Right atrium auricular region (tissue), 2 donors: ENCODE measurements around the gene KCNAB1. TPM values are rescaled to one million over a fixed set of nuclear protein-coding genes. Genes with fewer than 3 reads are reported as not detected.

ENCODE experiments used
- DNase-seq: peaks from one replicate; pipeline ENCODE4 v3.0.0-alpha.2; 2019; ENCODE audit warnings: low spot score
- H3K27ac ChIP-seq, 2 donors: fragments of 200-600 bp; sonication (generic); 1 replicate in 1 of 2; 2 replicates in 1 of 2; pipeline ENCODE4 v1.5.1; 2016 to 2019
- H3K27me3 ChIP-seq, 2 donors: fragments of 200-600 bp; sonication (generic); one replicate each; pipeline versions ENCODE4 v1.5.1 to v1.6.0; 2017 to 2019
- H3K36me3 ChIP-seq: fragments of 200-600 bp; sonication (generic); one replicate; pipeline ENCODE4 v1.5.1; 2016
- H3K4me1 ChIP-seq, 2 donors: fragments of 200-600 bp; sonication (generic); one replicate each; pipeline versions ENCODE4 v1.5.1 to v1.6.0; 2017 to 2019
- H3K4me3 ChIP-seq, 2 donors: fragments of 200-600 bp; sonication (generic); 1 replicate in 1 of 2; 2 replicates in 1 of 2; pipeline ENCODE4 v1.5.1; 2017 to 2019; ENCODE audit warnings: mild to moderate bottlenecking in 1 of 2, moderate library complexity in 1 of 2
- H3K9me3 ChIP-seq, 2 donors: fragments of 200-600 bp; sonication (generic); one replicate each; pipeline ENCODE4 v1.5.1; 2019
- CTCF ChIP-seq, 2 donors: fragments of 200-600 bp; sonication (generic); IDR thresholded peaks; one replicate each; pipeline ENCODE4 v1.5.1; 2019; ENCODE audit warnings: antibody characterized with exemption in 2 of 2
- total RNA-seq, 2 donors: library from RNA; depleted of rRNA; stranded (reverse); fragments of >200 nt; gene quantifications; one replicate each; pipeline ENCODE4 v1.1.0, GENCODE V29; 2016

KCNAB1 gene
- total RNA-seq, 2 donors from 2014 or later, result 2.0 to 3.2 TPM

GRCh38 chr3:156300929-156301840 is 180.8 kb downstream of the KCNAB1 start:
- H3K4me3 ChIP-seq, result peak overlapping the region in 1 of 2 donors; percentile 5
- no peak overlapping the region for H3K27ac ChIP-seq
- TF ChIP-seq CTCF (IDR thresholded peaks at IDR 0.05), result no peak
- no peaks in the 10 kb centered on the region for H3K9me3 ChIP-seq
- no peaks in the 10 kb centered on the region for H3K27me3 ChIP-seq
- DNase-seq, result no peak
- H3K4me1 ChIP-seq, result peaks cover 0 to 16% of the 10 kb centered on the region in 2 donors
- H3K36me3 ChIP-seq, result no peaks in the 10 kb centered on the region

- Histone ChIP-seq H3K4me1 (peaks cover 0 to 16% of the 10 kb centered on the region in 2 donors), H3K27ac (no peak overlapping the region)
- TF ChIP-seq CTCF (IDR thresholded peaks at IDR 0.05), result no peak
Observed at GRCh38 chr3:156303001-156303707, 182.8 kb downstream of the KCNAB1 start.

GRCh38 chr3:156304406-156304805 is 184.0 kb downstream of the KCNAB1 start:
- H3K27ac ChIP-seq, result no peak overlapping the region
- no peaks in the 10 kb centered on the region for H3K27me3 ChIP-seq
- H3K36me3 ChIP-seq, result no peaks in the 10 kb centered on the region
- no peak for TF ChIP-seq CTCF (IDR thresholded peaks at IDR 0.05)
- H3K4me1 ChIP-seq, result peaks cover 0 to 12% of the 10 kb centered on the region in 2 donors
- no peaks in the 10 kb centered on the region for H3K9me3 ChIP-seq
- no peak overlapping the region for H3K4me3 ChIP-seq
- DNase-seq, result no peak

More at GRCh38 chr3:156303001-156303707, 182.8 kb downstream of the KCNAB1 start:
- H3K27me3 ChIP-seq, result no peaks in the 10 kb centered on the region
- H3K4me3 ChIP-seq, result no peak overlapping the region
- DNase-seq, result no peak
- no peaks in the 10 kb centered on the region for H3K36me3 ChIP-seq
- no peaks in the 10 kb centered on the region for H3K9me3 ChIP-seq

- no peak overlapping the region for H3K27ac ChIP-seq
Observed at GRCh38 chr3:156305672-156306071, 185.3 kb downstream of the KCNAB1 start.

GRCh38 chr3:156307704-156308103 is 187.3 kb downstream of the KCNAB1 start:
- TF ChIP-seq CTCF (IDR thresholded peaks at IDR 0.05), result no peak
- H3K27me3 ChIP-seq, result no peaks in the 10 kb centered on the region
- no peaks in the 10 kb centered on the region for H3K36me3 ChIP-seq
- H3K4me3 ChIP-seq, result no peak overlapping the region
- no peaks in the 10 kb centered on the region for H3K9me3 ChIP-seq
- peak; percentile 86 for DNase-seq
- H3K27ac ChIP-seq, result no peak overlapping the region
- peaks cover 0 to 5% of the 10 kb centered on the region in 2 donors for H3K4me1 ChIP-seq

More at GRCh38 chr3:156305672-156306071, 185.3 kb downstream of the KCNAB1 start:
- DNase-seq, result no peak
- Histone ChIP-seq H3K4me1 (peaks cover 0 to 5% of the 10 kb centered on the region in 2 donors), H3K36me3 (no peaks in the 10 kb centered on the region), H3K9me3 (no peaks in the 10 kb centered on the region), H3K4me3 (no peak overlapping the region), H3K27me3 (no peaks in the 10 kb centered on the region)
- TF ChIP-seq CTCF (IDR thresholded peaks at IDR 0.05), result no peak
